Measurements from ENCODE around the gene BCAP29.

Gene BCAP29

DNA sequence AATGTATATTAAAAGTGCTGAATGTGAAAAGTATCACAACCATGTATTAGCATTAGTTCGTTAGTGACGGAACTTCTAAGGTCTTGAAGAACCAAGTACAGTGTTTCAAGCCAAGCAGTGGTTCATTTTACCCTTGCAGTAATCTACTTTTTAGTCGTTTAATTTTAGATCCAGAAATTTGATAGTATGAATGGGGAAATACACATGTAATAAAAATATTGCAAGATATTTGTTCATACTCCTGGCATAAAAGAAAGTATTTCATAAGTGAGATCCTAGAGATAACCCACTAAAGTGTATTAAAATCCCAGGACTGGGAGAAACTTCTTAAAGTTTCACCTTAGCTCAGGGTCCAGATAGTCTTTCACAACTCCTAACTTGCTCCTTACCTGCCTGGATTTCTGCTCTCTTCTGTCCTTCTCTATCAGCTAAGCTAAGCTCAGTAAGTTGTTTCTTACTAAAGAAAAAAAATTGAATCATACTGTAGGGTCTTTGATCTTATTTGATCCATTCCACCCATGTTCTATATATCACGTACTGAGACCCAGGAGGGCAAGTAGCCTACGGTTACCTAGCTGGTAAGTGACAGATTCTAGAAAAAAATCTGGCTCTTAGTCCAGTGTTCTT, 1.5 kb downstream of the BCAP29 start:
- no peak for DNase-seq (ENCODE audit: low read depth in 2 of 2)

DNA sequence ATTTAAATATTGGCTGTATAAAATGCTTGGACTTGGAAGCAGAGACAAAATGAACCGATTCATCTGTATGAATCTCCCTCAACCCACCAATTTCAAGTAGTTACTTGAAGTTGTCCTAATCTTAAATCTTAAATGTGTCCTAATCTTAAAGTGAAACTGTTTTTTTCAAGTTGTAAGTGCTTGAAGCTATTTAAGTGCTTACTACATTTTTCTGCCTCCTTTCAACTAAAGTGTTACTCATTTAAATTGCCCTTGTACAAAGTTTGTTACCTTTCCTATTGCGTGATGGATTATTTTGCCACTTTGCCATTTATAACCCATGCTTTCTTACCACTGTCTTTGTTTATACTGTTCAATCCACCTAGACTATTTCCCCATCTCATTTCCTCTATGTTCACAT, 2.8 kb downstream of the BCAP29 start:
- DNase-seq (ENCODE audit: low read depth in 2 of 2), result no peak

DNA sequence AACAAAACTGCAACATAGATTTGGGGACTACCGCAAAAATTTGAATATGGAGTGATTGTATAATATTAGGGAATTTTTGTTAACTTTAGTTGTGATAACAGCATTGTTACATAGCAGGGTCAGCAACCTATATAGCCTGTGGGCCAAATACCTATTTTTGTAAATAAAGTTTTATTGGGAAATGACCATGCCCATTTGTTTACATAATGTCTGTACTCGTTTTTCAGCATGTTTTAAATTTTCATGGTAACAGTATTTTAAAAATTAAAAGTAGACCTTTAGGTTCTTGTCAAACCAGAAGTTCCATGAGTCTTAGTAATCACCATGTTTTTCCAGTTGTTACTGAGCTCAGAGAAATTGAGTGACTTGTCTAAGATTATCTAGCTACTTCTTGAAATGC, 4.7 kb downstream of the BCAP29 start:
- DNase-seq (ENCODE audit: low read depth in 2 of 2), result no peak

DNA sequence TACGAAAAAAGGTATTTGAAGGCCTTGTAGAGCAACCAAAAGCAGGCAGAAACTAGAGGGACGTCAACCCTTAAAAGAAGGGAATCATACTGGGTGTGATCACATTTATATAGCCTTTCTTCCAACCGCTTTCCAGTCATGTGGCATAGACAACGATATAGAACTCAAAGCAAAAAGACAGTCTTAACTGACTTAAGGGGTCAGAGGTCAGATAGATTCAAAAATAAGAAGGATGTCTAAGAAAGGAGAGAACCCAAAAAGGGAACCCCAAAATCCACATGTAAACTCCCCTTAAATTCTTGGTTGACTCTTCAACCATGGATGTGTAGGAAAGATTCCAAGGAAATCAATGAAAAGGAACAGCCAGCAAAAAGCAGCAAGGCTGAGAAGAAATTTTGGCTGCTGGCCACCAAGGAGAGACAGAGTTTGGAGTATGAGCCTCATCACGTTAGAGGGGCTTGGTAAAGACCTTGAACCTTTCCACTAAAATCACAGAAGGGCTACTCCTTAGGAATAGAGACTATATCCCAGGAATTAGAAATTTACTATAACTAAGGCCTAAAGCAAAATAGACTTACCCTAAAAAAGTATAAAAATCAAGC, 8.6 kb downstream of the BCAP29 start:
- DNase-seq (ENCODE audit: low read depth in 2 of 2), result no peak

DNA sequence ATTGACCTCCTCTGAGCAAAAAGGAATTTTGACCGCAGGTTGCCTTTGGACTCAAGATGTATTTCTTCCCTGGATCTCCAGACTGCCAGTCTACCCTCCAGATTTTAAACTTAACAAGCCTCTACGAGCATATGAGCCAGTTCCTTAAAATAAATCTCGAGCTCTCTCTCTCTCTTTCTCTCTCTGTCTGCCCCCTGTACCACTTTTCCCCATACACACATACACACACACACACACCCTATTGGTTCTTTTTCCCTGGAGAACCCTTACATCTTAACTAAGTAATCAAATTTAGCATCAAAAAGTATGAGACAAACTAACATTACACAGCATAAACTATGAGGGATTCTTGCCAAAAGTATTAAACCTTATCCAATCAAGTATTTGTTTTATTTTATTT, 11.4 kb downstream of the BCAP29 start:
- DNase-seq (ENCODE audit: low read depth in 2 of 2), result no peak

DNA sequence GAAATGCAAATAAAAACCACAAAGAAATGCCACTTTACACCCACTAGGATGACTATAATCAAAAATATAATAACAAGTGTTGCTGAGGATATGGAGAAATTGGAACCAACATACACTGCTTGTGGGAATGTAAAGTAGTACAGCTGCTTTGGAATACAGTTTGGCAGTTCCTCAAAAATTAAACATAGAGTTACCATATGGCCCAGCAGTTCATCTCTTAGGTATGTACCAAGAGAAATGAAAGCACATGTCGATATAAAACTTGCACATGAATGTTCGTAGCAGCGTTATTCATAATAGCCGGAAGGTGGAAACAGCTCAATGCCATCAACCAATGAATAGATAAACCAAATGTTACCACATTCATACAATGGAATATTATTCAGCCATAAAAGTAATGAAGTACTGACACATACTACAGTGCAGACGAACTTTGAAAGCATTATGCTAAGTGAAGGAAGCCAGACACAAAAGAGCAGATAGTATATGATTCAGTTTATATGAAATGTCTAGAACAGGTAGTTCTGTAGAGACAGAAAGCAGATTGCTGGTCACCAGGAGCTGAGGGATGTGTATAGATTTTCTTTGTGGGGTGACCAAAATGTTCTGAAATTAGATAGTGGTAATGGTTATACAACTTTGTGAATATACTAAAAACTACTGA, 12.4 kb downstream of the BCAP29 start:
- DNase-seq (ENCODE audit: low read depth in 2 of 2), result no peak

DNA sequence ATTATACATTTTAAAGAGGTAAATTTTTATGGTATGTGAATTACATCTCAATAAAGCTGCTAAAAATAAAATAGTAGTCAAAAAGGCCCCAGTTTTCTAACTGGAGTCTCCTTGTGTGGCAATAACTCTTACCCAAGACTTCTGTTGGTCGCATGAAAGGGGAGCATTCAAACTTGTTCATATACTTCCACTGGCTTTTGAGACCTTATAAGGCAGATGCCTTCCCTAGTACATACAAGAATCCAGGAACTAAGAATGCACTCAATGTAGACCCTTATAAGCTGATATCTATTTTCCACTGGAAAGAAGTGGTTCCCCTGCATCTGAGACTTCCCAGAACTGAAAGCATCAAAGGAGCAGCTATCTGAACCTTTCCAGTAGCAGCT, 13.0 kb downstream of the BCAP29 start:
- DNase-seq (ENCODE audit: low read depth in 2 of 2), result no peak

DNA sequence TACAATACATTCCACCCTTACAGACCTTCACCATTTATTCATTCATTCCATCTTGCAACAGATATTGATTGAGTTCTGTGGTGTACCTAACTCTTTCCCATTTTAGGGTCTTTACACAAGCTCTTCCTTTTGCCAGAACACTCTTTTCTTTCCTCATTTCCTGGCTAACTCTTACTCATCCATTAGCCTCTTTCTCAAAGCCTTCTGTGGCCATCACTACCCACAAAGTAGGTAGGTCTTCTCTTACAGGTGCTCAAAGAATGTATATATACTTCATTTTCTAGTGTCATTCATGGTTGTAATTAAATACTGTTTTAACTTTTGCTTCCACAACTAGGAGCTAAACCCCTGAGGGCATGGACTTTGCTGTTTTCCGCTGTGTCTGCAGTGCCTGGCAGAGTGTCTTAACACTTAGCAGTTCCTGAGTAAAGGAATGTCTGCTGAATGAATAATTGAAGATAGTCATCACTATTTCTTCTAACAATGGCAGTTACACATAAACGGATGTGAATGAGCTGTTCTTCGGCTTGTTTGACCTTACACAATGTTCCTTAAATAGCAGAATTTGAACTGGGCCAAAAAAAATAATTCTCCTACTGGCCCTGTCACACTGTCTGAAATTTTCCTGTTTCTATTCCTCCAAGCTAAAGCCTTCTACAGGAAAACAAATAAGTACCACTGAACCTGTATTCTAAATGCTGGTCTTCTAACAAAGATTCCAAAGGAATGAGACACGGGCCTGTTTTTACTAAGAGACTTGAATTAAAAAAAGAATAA, 15.1 kb downstream of the BCAP29 start:
- DNase-seq (ENCODE audit: low read depth in 2 of 2), result no peak

DNA sequence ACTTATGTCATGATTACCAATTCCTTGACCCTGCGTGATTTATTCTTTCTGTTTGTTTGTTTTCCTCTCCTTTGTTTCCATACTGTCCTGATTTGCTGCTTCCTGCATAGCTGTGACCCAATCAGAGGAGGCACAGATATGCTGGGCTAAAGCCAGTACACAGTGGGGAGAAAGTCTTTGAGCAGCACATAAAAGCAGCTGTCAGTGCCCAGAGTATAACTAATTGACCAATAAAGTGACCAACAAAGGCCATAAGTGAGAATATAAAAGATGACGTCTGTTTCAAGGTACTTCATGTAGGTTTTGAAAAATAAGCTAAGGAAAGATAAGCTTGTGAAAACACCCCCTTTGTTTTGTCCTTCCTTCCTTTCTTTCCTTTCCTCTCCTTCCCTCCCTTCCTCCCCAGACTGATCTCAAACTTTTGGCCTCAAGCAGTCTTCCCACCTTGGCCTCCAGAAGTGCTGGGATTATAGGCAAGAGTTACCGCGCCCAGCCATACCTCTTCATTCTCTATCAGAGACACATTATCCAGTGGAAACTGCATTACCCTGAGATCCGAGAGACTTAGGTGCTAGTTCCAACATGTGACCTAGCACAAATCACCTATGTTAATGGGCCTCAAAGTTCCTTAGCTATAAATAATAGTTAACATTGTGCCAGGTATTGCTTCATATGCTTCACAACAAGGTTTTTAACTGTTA, 17.0 kb downstream of the BCAP29 start:
- DNase-seq (ENCODE audit: low read depth in 2 of 2), result no peak

DNA sequence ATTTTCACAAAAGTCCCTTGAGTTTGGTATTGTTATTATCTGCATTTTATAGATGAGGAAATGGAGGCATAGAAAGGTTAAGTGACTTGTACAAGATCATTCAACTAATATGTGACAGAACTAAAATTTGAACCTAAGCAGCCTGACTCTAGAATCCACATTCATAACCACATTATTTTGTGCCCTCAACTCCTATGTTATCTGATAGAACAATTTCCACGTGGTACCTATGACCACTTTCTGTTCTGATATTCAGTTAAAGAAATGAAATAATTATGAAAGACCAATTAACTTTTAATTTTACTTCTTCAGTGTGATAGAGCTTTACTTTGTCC, 17.5 kb downstream of the BCAP29 start:
- no peak for DNase-seq (ENCODE audit: low read depth in 2 of 2)

DNA sequence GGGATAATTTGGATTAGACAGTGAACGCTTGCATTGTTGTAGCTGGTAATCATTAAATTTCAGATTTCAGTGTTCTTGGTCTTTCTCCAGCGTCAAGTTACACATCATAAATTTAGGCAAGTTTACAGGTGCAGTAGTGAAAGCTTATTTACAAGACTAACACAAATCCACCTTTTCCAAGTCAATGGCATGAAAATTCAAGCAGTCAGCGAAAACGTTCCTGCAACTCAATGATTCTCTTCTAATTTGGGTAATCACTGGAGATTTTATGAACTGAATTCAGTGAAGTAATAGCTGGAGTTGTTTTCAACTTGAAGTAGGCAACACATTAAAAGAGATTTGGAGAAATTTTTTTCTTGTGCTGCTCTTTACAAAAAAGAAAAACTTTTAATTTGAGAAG, 17.9 kb downstream of the BCAP29 start:
- no peak for DNase-seq (ENCODE audit: low read depth in 2 of 2)

DNA sequence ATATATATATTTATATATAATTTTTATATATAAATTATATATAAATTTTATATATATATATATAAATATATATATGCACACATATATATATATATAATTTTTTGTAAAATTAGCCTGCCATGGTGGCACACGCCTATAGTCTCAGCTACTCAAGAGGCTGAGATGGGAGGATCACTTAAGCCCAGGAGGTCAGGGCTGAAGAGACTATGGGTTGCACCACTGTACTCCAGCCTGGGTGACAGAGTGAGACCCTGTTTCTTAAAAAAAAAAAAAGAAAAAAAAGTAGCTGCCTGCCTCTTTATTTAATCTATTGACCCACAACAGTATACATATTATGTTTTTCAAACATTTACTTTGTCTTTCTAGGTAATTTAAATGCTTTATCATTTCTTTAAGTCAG, 19.2 kb downstream of the BCAP29 start:
- DNase-seq (ENCODE audit: low read depth in 2 of 2), result no peak

DNA sequence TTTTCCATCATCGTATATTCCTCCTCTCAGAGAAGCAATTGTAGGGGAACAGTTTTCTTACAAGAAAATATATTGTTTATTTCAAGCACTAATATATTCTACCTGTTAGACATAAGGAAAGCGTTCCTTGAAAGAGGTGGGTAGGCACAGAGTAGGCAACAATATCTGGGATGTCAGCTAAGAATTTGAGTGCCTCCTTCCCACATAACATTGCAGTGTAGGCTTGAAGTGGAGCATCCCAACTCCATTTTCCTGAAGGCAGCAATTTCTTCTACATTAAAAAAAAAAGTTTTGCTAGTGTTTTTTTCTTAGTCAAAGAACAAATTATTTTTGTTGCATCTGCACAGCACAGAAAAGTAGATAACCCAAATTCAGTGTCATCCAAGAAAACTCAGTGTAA, 20.8 kb downstream of the BCAP29 start:
- no peak for DNase-seq (ENCODE audit: low read depth in 2 of 2)

DNA sequence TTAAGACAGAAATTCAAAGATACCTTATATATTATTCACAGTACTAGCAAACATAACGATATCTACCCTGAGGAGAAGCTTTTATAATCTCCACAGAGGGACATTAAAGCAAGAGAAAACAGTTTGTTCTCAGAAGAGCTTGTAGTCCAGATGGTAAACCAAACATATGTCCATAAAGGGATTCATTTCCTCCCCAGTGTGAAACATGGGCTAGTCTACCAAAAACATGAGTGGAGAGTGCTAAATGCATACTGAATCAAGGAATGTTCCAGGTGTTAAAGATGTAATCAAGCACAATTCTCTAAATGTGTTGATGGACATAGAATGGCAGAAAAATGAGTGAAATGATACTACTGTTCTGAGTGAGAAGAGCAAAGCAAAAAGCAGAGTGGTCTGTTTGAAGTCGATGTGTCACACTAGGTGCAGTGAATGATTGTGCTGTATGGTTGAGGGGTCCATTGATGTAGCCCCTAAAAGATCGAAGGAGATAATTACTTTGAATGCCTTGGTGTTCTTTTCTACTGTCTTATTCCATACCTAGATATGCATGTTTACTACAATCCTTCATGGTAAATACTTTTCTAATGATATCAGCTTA, 25.3 kb downstream of the BCAP29 start:
- DNase-seq (ENCODE audit: low read depth in 2 of 2), result no peak

DNA sequence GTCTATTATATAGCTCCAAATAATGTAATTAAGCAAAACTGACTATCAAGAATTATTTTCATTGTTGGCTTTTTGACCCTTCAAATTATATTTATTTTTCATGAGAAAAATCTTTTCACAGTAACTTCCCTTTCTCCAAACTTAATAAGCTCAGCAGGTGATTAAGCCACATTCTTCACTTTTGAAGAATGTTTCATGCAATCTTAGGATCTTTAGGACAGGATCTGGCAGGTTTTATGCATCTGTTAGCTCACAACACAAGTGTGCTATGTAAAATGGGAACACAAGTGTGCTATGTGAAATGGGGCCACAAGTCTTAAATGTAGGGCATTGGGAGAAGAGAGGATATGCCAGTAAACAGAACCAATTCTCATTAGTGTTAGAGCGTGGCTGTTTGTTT, 26.3 kb downstream of the BCAP29 start:
- DNase-seq (ENCODE audit: low read depth in 2 of 2), result no peak

DNA sequence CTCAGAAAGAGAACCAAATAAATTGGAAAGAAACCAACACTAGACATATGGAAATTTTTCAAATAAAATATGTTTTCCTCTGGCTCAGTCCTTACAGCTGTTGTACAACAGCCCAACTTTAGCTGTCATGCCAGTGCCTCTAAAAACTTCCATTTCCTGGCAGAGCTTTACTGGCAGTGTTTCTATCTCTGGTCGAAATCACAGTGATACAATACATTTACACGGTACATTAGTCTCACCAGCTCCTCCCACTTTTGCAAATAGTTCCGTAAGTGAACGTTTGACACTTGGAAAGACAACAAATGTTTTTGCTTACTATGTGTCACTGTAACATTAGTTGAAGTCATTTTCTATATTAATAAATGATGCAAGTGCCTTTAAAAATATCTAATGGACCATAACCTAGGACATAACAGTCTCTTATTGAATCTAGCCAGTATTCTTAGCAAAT, 29.8 kb downstream of the BCAP29 start:
- DNase-seq (ENCODE audit: low read depth in 2 of 2), result no peak

DNA sequence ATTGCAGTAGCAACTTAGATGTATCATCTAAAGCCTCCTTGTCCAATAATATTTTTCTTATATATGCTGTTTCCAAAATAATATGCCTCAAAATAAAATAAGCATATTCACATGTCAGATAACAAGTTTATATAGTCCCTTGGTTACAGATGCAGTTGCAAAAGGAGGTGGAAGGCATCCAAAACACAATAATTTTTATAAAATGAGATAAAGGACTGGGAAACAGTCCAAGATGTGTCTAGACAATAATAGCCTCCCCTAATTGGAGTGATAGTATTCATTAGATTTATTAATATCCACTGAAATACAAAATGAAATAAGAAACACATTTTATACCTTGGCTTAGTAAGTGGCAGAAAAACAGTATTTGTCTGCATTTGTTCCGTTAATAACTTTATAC, 30.3 kb downstream of the BCAP29 start:
- DNase-seq (ENCODE audit: low read depth in 2 of 2), result no peak

DNA sequence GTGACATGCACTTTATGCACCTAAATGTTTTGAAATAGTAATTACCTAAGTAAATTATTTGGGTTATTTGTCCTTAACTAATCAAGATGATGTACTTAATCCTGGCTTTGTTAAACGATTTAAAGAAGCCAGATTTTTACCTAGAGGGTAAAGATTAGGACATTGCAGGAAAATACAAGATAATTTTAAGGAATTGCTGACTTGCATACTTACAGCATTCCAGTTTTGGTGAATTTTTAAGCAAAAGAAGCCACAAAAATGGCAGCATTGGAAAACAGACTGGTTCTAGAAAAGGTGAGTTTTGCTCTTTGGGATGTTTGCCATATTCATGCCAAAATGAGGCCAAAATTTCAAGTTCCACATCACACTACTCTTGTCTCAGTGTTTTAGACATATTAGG, 33.4 kb downstream of the BCAP29 start:
- no peak for DNase-seq (ENCODE audit: low read depth in 2 of 2)

DNA sequence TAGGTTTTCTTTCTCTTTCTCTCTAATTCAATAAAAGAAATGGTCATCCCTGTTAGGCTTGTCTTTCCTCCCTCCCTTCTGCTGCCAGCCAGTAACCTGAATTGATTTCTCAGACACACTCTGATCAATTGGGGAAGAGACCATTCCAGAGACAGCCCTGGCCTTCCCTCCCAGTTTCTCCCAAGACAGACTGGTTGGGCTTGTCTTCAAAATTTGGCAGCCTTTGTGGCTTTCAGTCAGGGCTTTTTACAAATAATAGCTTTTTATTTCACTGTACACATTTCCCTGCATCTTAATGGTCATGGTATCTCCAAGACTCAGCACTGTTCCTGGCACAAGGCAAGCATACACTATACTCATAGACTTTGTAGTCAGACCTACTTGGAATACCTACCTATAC, 33.9 kb downstream of the BCAP29 start:
- no peak for DNase-seq (ENCODE audit: low read depth in 2 of 2)

DNA sequence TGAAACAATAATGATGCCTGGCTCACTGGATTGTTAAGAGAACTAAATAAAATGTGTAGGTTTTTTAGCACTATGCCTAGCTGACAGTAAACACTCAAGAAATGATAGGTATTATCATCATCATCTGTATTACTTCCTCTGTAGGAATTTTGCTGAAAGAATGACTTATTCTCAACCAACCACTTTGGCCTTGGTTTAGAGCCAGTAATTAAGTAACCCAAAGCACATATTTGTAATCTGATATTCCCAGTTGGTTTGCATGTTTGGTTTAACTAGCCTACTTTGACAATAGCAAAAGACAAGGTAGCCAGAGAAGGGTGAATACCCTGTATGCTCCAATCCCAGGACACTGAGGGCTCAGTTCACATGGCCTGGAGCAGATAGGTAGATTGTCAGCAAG, 34.4 kb downstream of the BCAP29 start:
- DNase-seq (ENCODE audit: low read depth in 2 of 2), result no peak

DNA sequence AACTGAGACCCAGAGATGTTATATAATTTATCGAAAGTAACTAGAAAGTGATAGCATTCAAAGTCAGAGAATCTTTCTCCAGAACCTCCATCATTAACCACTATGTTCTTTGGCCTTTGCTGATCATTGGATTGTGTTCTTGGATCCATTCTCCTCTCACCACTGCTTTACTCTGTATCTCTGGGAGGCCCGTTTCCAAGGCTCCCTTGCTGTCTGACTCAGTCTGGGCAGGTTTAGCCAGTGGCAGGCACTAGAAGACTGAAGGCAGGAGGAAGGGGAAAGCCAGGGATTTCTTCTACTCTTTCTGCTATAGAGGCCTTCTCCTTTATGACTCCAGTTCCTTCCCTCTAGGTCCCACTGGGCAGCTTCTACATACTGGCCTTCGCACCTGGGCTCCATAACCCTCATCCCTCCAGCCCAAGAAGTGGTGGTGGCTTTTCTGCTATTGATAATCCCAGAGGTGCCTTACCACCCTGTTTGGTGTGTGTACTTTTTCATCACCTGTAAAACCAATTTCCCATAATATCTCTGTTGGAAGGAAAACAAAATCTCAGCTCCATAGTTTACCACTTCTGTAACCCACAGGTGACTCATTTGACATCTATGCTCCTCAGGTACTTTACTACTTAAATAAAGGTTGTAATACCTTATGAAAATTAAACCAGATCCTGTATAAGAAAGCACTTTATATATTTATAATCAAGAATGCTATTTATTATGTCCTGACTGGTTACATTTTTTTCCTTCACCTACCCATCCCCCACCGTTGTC, 36.0 kb downstream of the BCAP29 start:
- DNase-seq (ENCODE audit: low read depth in 2 of 2), result no peak
